Ovary (tissue), 9 donors: ENCODE measurements around the gene AGBL5. TPM values are rescaled to one million over a fixed set of nuclear protein-coding genes. Genes with fewer than 3 reads are reported as not detected.
A peak's percentile ranks its signal among the peaks of the same experiment; 100 is the strongest.

ENCODE experiments used
- DNase-seq, 5 donors: peaks; one replicate each; pipeline ENCODE4 v3.0.0-alpha.2; 2019 to 2020
- H3K27ac ChIP-seq, 2 donors: fragments of 200-600 bp; one replicate each; pipeline versions ENCODE4 v1.5.1 to v1.8.0; 2019 to 2022
- H3K27me3 ChIP-seq: fragments of 200-600 bp; one replicate; pipeline ENCODE4 v1.8.0; 2022
- H3K36me3 ChIP-seq: fragments of 200-600 bp; sonication (generic); one replicate; pipeline ENCODE4 v1.5.1; 2019
- H3K4me1 ChIP-seq: one replicate; pipeline ENCODE4 v1.8.1; 2013; ENCODE audit warnings: mild to moderate bottlenecking, moderate library complexity; ENCODE audit not compliant: insufficient read depth
- H3K4me3 ChIP-seq: fragments of 200-600 bp; sonication (generic); one replicate; pipeline ENCODE4 v1.5.1; 2017
- H3K9me3 ChIP-seq, 2 donors: fragments of 200-600 bp in 1 of 2; sonication (generic) in 1 of 2; one replicate each; pipeline versions ENCODE4 v1.5.1 to v1.8.1; 2013 to 2019; ENCODE audit warnings: mild to moderate bottlenecking in 1 of 2, moderate library complexity in 1 of 2
- EP300 ChIP-seq: sonication (generic); formaldehyde crosslinking; IDR thresholded peaks from one replicate; pipeline ENCODE4 v1.6.1; 2017; ENCODE audit warnings: antibody characterized with exemption
- POLR2A ChIP-seq: fragments of 450-650 bp; IDR thresholded peaks from one replicate; pipeline ENCODE4 v1.6.1; 2017; ENCODE audit warnings: antibody characterized with exemption, mild to moderate bottlenecking, moderate library complexity
- WGBS, 3 donors: extraction: QIAGEN DNeasy Blood & Tissue Kit in 1 of 3; methylation state at CpG; one replicate each; pipeline versions ENCODE4 v1.1.5 to v1.1.7; 2013 to 2017; 5-methylcytosine and 5-hydroxymethylcytosine counted together
- intact Hi-C, 4 donors: fragments of 100-400 bp; cut with DNase I; formaldehyde crosslinking; loops; one replicate each; pipeline versions ENCODE4 v1.11.0 to v1.15.1; 2022 to 2023
- polyA plus RNA-seq, 2 donors: library from polyadenylated mRNA; stranded (reverse); fragments of 200-250 nt in 1 of 2; fragments of 350-450 nt in 1 of 2; fragmentation: Illumina TruSeq in 1 of 2; extraction: RNeasy Lipid Tissue Mini Kit (QIAGEN cat#74804) in 1 of 2; gene quantifications; one replicate each; pipeline ENCODE4 v1.2.3, GENCODE V29; 2013 to 2014
- total RNA-seq, 7 donors: library from RNA; depleted of rRNA in 2 of 7; stranded (reverse); fragments of >200 nt in 2 of 7; fragmentation: NEBNext Ultra II Directional in 3 of 7; extraction: Animal tissue kit (Norgen Biotek cat#: 25700) in 3 of 7; gene quantifications; one replicate each; pipeline versions ENCODE4 v1.1.0 to v1.2.4, GENCODE V29; 2016 to 2023
- TF ChIP-seq, protein P1 (sequence below), 3 donors: fragments of 450-650 bp in 2 of 3; fragments of 200-600 bp in 1 of 3; IDR thresholded peaks; one replicate each; pipeline versions ENCODE4 v1.5.1 to v1.8.0; 2016 to 2022; ENCODE audit warnings: antibody characterized with exemption in 3 of 3, mild to moderate bottlenecking in 1 of 3
- donor health status: DM: no; HTN: no; CAD: no; lungs with moderate emphysema.
- donor health status: DM: no; HTN: no; CAD: no.
- donor health status: Bipolar disorder and iron deficiency.
- donor health status: DM: yes; HTN: yes; CAD: no.
- donor health status: DM: no; HTN: no; CAD: no.
- donor health status: DM: yes; HTN: yes; CAD: no.

Gene AGBL5
- total and polyA plus RNA-seq, 9 donors, result 11.7 to 26.9 (median 23.9) TPM

DNA sequence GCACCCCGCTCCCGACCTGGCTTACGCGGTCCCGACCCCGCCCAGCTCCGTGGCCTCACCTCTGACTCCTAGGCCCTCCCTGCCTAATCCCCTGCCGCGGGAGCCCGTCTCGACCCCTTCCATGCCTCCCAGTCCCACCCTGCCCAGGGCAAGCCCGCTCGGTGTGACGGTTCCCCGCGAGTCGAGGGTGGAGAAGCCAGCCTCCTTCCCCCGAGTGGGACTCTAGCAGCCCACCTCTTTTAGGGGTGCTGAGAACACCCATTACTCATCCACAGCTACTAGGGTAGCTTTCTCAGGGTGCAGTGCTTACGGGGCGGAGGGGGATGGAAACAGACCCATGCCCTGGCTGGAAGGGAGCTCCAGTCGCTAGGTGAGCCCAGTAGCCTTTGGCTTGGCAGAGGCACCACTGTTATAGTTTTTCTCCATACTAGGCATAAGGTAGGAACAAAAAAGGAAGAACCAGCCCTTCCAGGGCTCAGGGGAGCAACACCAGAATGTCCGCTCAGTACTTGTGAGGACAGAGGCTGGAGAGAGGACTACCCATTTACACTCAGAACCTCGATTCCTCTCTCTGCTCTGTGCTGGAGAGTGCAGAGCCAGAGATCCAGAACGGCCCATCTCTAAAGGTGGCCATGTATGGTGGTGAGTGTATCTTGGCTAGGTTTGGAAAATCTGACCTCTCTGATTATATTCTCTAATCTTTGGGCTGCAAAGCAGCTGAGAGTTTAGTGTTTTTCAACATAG, 606 bp downstream of the AGBL5 start:
- intact Hi-C loops, result loop anchor here in 2 of 4 donors (5.0 kb wide), 1 partner anchor 35 kb away; the partner anchor contains the start of gene KHK (in 2 of the 2)

DNA sequence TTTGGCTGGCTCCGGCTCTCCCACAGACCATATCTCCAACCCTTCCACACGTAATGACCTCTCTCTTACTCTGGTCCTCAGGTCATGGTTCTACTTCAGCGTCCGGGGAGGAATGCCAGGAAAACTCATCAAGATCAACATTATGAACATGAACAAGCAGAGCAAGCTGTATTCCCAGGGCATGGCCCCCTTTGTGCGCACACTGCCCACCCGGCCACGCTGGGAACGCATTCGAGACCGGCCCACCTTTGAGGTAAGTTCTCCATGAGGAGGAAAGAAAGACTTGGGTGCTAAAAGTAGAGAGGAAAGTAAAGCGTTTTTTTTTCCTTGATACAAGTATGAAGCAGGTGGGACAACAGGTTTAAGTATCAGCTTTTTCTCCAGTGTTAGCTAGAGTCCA, 1.9 kb downstream of the AGBL5 start:
- no peak for TF ChIP-seq POLR2A
- TF ChIP-seq EP300, result no peak
- TF ChIP-seq, protein P1, sequence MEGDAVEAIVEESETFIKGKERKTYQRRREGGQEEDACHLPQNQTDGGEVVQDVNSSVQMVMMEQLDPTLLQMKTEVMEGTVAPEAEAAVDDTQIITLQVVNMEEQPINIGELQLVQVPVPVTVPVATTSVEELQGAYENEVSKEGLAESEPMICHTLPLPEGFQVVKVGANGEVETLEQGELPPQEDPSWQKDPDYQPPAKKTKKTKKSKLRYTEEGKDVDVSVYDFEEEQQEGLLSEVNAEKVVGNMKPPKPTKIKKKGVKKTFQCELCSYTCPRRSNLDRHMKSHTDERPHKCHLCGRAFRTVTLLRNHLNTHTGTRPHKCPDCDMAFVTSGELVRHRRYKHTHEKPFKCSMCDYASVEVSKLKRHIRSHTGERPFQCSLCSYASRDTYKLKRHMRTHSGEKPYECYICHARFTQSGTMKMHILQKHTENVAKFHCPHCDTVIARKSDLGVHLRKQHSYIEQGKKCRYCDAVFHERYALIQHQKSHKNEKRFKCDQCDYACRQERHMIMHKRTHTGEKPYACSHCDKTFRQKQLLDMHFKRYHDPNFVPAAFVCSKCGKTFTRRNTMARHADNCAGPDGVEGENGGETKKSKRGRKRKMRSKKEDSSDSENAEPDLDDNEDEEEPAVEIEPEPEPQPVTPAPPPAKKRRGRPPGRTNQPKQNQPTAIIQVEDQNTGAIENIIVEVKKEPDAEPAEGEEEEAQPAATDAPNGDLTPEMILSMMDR (IDR thresholded peaks at IDR 0.05), result no peak
- Histone ChIP-seq H3K27me3 (no peaks in the 10 kb centered on the region), H3K4me1 (peaks cover 5% of the 10 kb centered on the region), H3K4me3 (no peak overlapping the region), H3K36me3 (no peaks in the 10 kb centered on the region), H3K27ac (no peak overlapping the region), H3K9me3 (no peaks in the 10 kb centered on the region)
- intact Hi-C loops, result loop anchor here in 2 of 4 donors (5.0 kb wide), 1 partner anchor 34 kb away; the partner anchor contains the start of gene KHK (in 2 of the 2)
- 73 to 84% (median 79%) methylated on average over 11 of the region's 11 CpGs for WGBS, 3 donors
- no peak for DNase-seq

More for the DNA sequence above, 606 bp downstream of the AGBL5 start:
- no peaks in the 10 kb centered on the region for H3K27me3 ChIP-seq
- peak in 4 of 5 donors; percentile 55 to 76 (median 66) for DNase-seq
- 3 to 5% (median 3%) methylated on average over 17 to 24 of the region's 24 CpGs for WGBS, 3 donors
- TF ChIP-seq, protein P1 (IDR thresholded peaks at IDR 0.05), result no peak
- TF ChIP-seq POLR2A, result no peak
- no peak for TF ChIP-seq EP300
- H3K4me3 ChIP-seq, result peak overlapping the region; percentile 93
- no peaks in the 10 kb centered on the region for H3K9me3 ChIP-seq
- no peaks in the 10 kb centered on the region for H3K36me3 ChIP-seq
- peaks cover 5% of the 10 kb centered on the region for H3K4me1 ChIP-seq
- peak overlapping the region; percentile 74 to 87 for H3K27ac ChIP-seq

DNA sequence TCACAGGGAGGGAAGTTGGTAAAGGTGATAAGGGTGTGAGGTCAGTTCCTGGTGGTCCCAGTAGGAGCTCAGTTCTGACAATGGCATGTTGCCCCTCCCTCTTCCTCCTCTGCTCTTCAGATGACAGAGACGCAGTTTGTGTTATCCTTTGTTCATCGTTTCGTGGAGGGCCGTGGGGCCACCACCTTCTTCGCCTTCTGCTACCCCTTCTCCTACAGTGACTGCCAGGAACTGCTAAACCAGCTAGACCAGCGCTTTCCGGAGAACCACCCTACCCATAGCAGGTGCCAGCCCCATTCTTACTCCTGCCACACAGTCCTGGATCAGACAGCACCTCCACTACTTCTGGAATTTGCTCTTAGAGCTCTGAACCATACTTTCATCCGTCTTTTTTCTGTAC, 2.3 kb downstream of the AGBL5 start:
- intact Hi-C loops, result loop anchor here in 2 of 4 donors (5.0 kb wide), 1 partner anchor 34 kb away; the partner anchor contains the start of gene KHK (in 2 of the 2)
- Histone ChIP-seq H3K9me3 (no peaks in the 10 kb centered on the region), H3K27ac (no peak overlapping the region), H3K4me3 (no peak overlapping the region), H3K27me3 (no peaks in the 10 kb centered on the region), H3K36me3 (no peaks in the 10 kb centered on the region), H3K4me1 (peaks cover 5% of the 10 kb centered on the region)
- no peak for TF ChIP-seq POLR2A
- TF ChIP-seq, protein P1 (IDR thresholded peaks at IDR 0.05), result no peak
- TF ChIP-seq EP300, result no peak
- 87 to 89% (median 88%) methylated on average over 8 of the region's 8 CpGs for WGBS, 3 donors
- DNase-seq, result no peak

DNA sequence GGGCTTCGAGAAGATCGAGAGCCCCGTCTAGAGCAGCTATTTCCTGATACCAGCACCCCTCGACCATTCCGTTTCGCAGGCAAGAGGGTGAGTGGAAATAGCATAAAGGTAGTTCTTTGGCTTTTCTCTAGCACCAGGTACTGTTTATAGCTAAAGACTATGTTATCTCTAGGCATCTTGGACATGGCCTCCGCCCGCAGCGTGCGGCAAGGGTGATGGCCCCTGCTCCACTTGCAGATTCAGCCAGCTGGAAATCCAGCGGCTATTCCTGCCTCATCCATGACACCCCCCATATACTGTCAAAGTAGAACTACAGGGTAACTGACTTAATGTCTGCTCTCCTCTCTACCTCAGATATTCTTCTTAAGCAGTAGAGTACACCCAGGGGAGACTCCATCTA, 3.3 kb downstream of the AGBL5 start:
- no peak for DNase-seq
- Histone ChIP-seq H3K36me3 (no peaks in the 10 kb centered on the region), H3K4me3 (no peak overlapping the region), H3K9me3 (no peaks in the 10 kb centered on the region), H3K27me3 (no peaks in the 10 kb centered on the region), H3K4me1 (peaks cover 3% of the 10 kb centered on the region), H3K27ac (no peak overlapping the region)
- 91 to 94% (median 92%) methylated on average over 11 of the region's 11 CpGs for whole genome bisulfite sequencing, 3 donors
- TF ChIP-seq POLR2A (no peak), EP300 (no peak)
- TF ChIP-seq, protein P1 (IDR thresholded peaks at IDR 0.05), result no peak
- intact Hi-C loops, result loop anchor here in 2 of 4 donors (5.0 kb wide), 1 partner anchor 33 kb away; the partner anchor contains the start of gene KHK (in 2 of the 2)
